HCT116 (cell line): ENCODE results near the gene GALNS. TPM values are rescaled to one million over a fixed set of nuclear protein-coding genes. Genes with fewer than 3 reads are reported as not detected.

Source experiments
- ATAC-seq: fragments of 200-7000 bp; cut with Tn5 transposase; 2 replicates; pipeline ENCODE4 v1.9.1; 2020; ENCODE audit warnings: mild to moderate bottlenecking, moderate library complexity
- BruUV-seq: library from RNA; stranded (reverse); fragments of 400-500 nt; replicated peaks from 2 replicates; lab custom pipeline; 2021; lab: Mats Ljungman, UMichigan
- CTCF ChIA-PET: fragments of 300-600 bp; sonication (Branson Sonifier 250); formaldehyde crosslinking; loops from one replicate; lab custom pipeline; 2021; ENCODE audit warnings: antibody characterized with exemption; lab: Charles Lee
- POLR2A ChIA-PET: fragments of 300-600, 350-600 bp; sonication (Branson Sonifier 250); formaldehyde crosslinking; loops from one replicate; lab custom pipeline; 2021; ENCODE audit warnings: antibody characterized with exemption; lab: Charles Lee
- RAD21 ChIA-PET, 2 experiments: fragments of 300-600 bp; sonication (Branson Sonifier 250); formaldehyde crosslinking; loops; one replicate each; lab custom pipeline; 2023; ENCODE audit warnings: low total read pairs in 2 of 2; ENCODE audit not compliant: uncharacterized antibody in 2 of 2, unreplicated experiment in 2 of 2, low non-redundant PET in 1 of 2; lab: Charles Lee
- DNase-seq: peaks from one replicate; pipeline ENCODE4 v3.0.0-alpha.2; 2010; ENCODE audit warnings: low read depth, low spot score
- H2AFZ ChIP-seq: fragments of 200-600 bp; shearing (Covaris generic), sonication (generic); 2 replicates; pipeline ENCODE4 v1.6.1; 2017; ENCODE audit warnings: low read depth, mixed run types, mixed read lengths, antibody characterized with exemption, low read length; ENCODE audit not compliant: poor library complexity, severe bottlenecking
- H3K27ac ChIP-seq: 2 replicates; pipeline ENCODE4 v1.5.1; 2012; ENCODE audit warnings: low read depth, low read length
- H3K27me3 ChIP-seq: fragments of 200-600 bp; sonication (generic); 2 replicates; pipeline ENCODE4 v1.6.1; 2016; ENCODE audit warnings: mixed run types, low read length, mixed read lengths; ENCODE audit not compliant: insufficient read depth
- H3K36me3 ChIP-seq, 2 experiments: fragments of 200-500 bp in 1 of 2; fragments of 200-600 bp in 1 of 2; sonication (Bioruptor generic) in 1 of 2; sonication (generic) in 1 of 2; 2 replicates each; pipeline versions ENCODE4 v1.5.1 to v1.6.1; 2014 to 2016; ENCODE audit warnings: low read length in 2 of 2, inconsistent platforms in 1 of 2, mixed read lengths in 1 of 2, mixed run types in 1 of 2; ENCODE audit not compliant: insufficient read depth in 2 of 2, control insufficient read depth in 1 of 2
- H3K4me1 ChIP-seq, 2 experiments: fragments of 200-600 bp in 1 of 2; sonication (generic) in 1 of 2; 2 replicates each; pipeline versions ENCODE4 v1.5.1 to v1.6.1; 2012 to 2017; ENCODE audit warnings: low read length in 2 of 2, inconsistent platforms in 1 of 2, mild to moderate bottlenecking in 1 of 2, mixed read lengths in 1 of 2, mixed run types in 1 of 2, moderate library complexity in 1 of 2; ENCODE audit not compliant: insufficient read depth in 2 of 2, control insufficient read depth in 1 of 2
- H3K4me2 ChIP-seq: fragments of 200-600 bp; sonication (generic); 2 replicates; pipeline ENCODE4 v1.6.1; 2017; ENCODE audit warnings: mixed run types, low read length, mixed read lengths
- H3K4me3 ChIP-seq, 2 experiments: fragments of 200-600 bp in 1 of 2; sonication (generic) in 1 of 2; replicated peaks in 1 of 2; 2 replicates each; pipeline ENCODE4 v1.5.1; 2011 to 2016; ENCODE audit warnings: low read length in 2 of 2, control low read depth in 1 of 2, low read depth in 1 of 2, mild to moderate bottlenecking in 1 of 2, mixed read lengths in 1 of 2, mixed run types in 1 of 2
- H3K79me2 ChIP-seq: fragments of 200-600 bp; sonication (generic); 2 replicates; pipeline ENCODE4 v1.6.1; 2017; ENCODE audit warnings: mild to moderate bottlenecking, mixed run types, low read length, moderate library complexity, mixed read lengths; ENCODE audit not compliant: insufficient read depth
- H3K9ac ChIP-seq: fragments of 200-600 bp; sonication (generic); 2 replicates; pipeline ENCODE4 v1.6.1; 2016; ENCODE audit warnings: low read length, mixed read lengths
- H3K9me2 ChIP-seq: fragments of 200-600 bp; sonication (generic), shearing (Covaris generic); 2 replicates; pipeline ENCODE4 v1.6.1; 2017; ENCODE audit warnings: mixed run types, mild to moderate bottlenecking, moderate library complexity; ENCODE audit not compliant: insufficient read depth
- H3K9me3 ChIP-seq, 2 experiments: fragments of 200-500 bp in 1 of 2; fragments of 200-600 bp in 1 of 2; sonication (Bioruptor generic) in 1 of 2; sonication (generic) in 1 of 2; 2 replicates each; pipeline ENCODE4 v1.6.1; 2014 to 2017; ENCODE audit warnings: low read length in 2 of 2, mixed read lengths in 2 of 2, inconsistent platforms in 1 of 2, low read depth in 1 of 2, mild to moderate bottlenecking in 1 of 2, mixed run types in 1 of 2, moderate library complexity in 1 of 2; ENCODE audit not compliant: control insufficient read depth in 1 of 2, insufficient read depth in 1 of 2
- H4K20me1 ChIP-seq: fragments of 200-600 bp; sonication (generic), shearing (Covaris generic); 2 replicates; pipeline ENCODE4 v1.6.1; 2017; ENCODE audit warnings: mixed run types, mild to moderate bottlenecking, moderate library complexity; ENCODE audit not compliant: insufficient read depth
- ATF3 ChIP-seq: IDR thresholded peaks from 2 replicates; pipeline ENCODE4 v1.6.1; 2012
- CBX3 ChIP-seq: IDR thresholded peaks from 2 replicates; pipeline ENCODE4 v1.6.1; 2012; ENCODE audit warnings: low read depth
- CEBPB ChIP-seq: IDR thresholded peaks from 2 replicates; pipeline ENCODE4 v1.6.1; 2012; ENCODE audit warnings: low read depth
- ELF1 ChIP-seq: IDR thresholded peaks from 2 replicates; pipeline ENCODE4 v1.6.1; 2012; ENCODE audit warnings: low read depth, borderline replicate concordance
- EZH2phosphoT487 ChIP-seq: fragments of 200-600 bp; IDR thresholded peaks from 2 replicates; pipeline ENCODE4 v1.6.1; 2018; ENCODE audit warnings: antibody characterized with exemption, borderline replicate concordance
- FOSL1 ChIP-seq: IDR thresholded peaks from 2 replicates; pipeline ENCODE4 v1.6.1; 2012; ENCODE audit warnings: low read depth
- JUND ChIP-seq: IDR thresholded peaks from 2 replicates; pipeline ENCODE4 v1.6.1; 2012
- POLR2A ChIP-seq: IDR thresholded peaks from 2 replicates; pipeline ENCODE4 v1.7.0; 2011; ENCODE audit warnings: borderline replicate concordance; ENCODE audit not compliant: insufficient read depth, insufficient read length; ENCODE audit errors: extremely low read depth
- POLR2AphosphoS5 ChIP-seq: IDR thresholded peaks from 2 replicates; pipeline ENCODE4 v1.6.1; 2011; ENCODE audit warnings: mild to moderate bottlenecking, low read depth, low read length, moderate library complexity
- REST ChIP-seq: IDR thresholded peaks from 2 replicates; pipeline ENCODE4 v1.6.1; 2012; ENCODE audit warnings: low read depth
- SIN3A ChIP-seq: IDR thresholded peaks from 2 replicates; pipeline ENCODE4 v1.6.1; 2012; ENCODE audit warnings: low read depth
- SRF ChIP-seq: IDR thresholded peaks from 2 replicates; pipeline ENCODE4 v1.6.1; 2012; ENCODE audit warnings: low read depth
- TCF7L2 ChIP-seq: IDR thresholded peaks from 2 replicates; pipeline ENCODE4 v1.7.0; 2011; ENCODE audit warnings: borderline replicate concordance, inconsistent platforms; ENCODE audit not compliant: insufficient read depth, insufficient read length; ENCODE audit errors: extremely low read depth
- ZBTB33 ChIP-seq: IDR thresholded peaks from 2 replicates; pipeline ENCODE4 v1.6.1; 2011; ENCODE audit warnings: mild to moderate bottlenecking, low read length, moderate library complexity; ENCODE audit not compliant: insufficient replicate concordance; ENCODE audit errors: extremely low read depth
- ZFX ChIP-seq: fragments of 450-650 bp; IDR thresholded peaks from 2 replicates; pipeline ENCODE4 v1.6.1; 2017
- ZNF274 ChIP-seq: fragments of 200-500 bp; sonication (Bioruptor generic); IDR thresholded peaks from 2 replicates; pipeline ENCODE4 v1.6.1; 2014; ENCODE audit warnings: mild to moderate bottlenecking, low read depth, low read length, inconsistent platforms
- intact Hi-C: fragments of 100-400 bp; cut with micrococcal nuclease; formaldehyde crosslinking; loops from 2 replicates; pipeline ENCODE4 v1.10.0; 2022
- total RNA-seq: library from RNA; stranded (reverse); gene quantifications from one replicate; pipeline ENCODE4 v1.2.1, GENCODE V29; 2021; ENCODE audit not compliant: unreplicated experiment

Gene GALNS
- total RNA-seq, 1 experiment from 2014 or later = 44.6 TPM

- no peaks in the 10 kb centered on the region for H3K9me2 ChIP-seq
- ATAC-seq = no peak
- POLR2A ChIA-PET = no interaction called here
- no TSS peak for BruUV-seq
- peaks cover 14 to 16% of the 10 kb centered on the region in 2 experiments for H3K4me1 ChIP-seq
- RAD21 ChIA-PET = no interaction called here
- no peak overlapping the region for H3K27ac ChIP-seq
- H3K9ac ChIP-seq = no peak overlapping the region
- no peak for DNase-seq
- no peaks in the 10 kb centered on the region for H3K36me3 ChIP-seq
- H3K4me3 ChIP-seq = no peak overlapping the region
- no peaks in the 10 kb centered on the region for H3K27me3 ChIP-seq
- TF ChIP-seq ZFX (no peak), FOSL1 (no peak), POLR2AphosphoS5 (no peak), CEBPB (no peak), JUND (no peak), SIN3A (no peak), SRF (no peak), TCF7L2 (no peak), CBX3 (no peak), REST (no peak), ATF3 (no peak), POLR2A (no peak), EZH2phosphoT487 (no peak), ELF1 (no peak), ZNF274 (no peak), ZBTB33 (no peak)
- H3K79me2 ChIP-seq = peaks cover 10% of the 10 kb centered on the region; the same call in 1 of the 2 replicates
- H3K9me3 ChIP-seq = no peaks in the 10 kb centered on the region
- H2AFZ ChIP-seq = no peak overlapping the region
- intact Hi-C loops = no loop called here
- CTCF ChIA-PET = no interaction called here
- H3K4me2 ChIP-seq = no peak overlapping the region
- H4K20me1 ChIP-seq = no peaks in the 10 kb centered on the region
Observed at GRCh38 chr16:88851616-88852015, 5.1 kb downstream of the GALNS start.
